HepG2 (cell line): ENCODE measurements around the gene CHIC2. TPM values are rescaled to one million over a fixed set of nuclear protein-coding genes. Genes with fewer than 3 reads are reported as not detected.

Source experiments
- ATAC-seq: fragments of 200-7000 bp; cut with Tn5 transposase; 3 replicates; pipeline ENCODE4 v1.9.1; 2020; ENCODE audit warnings: mild to moderate bottlenecking, moderate library complexity
- BruUV-seq: library from RNA; stranded (reverse); fragments of 400-500 nt; replicated peaks from 2 replicates; lab custom pipeline; 2021; lab: Mats Ljungman, UMichigan
- CTCF ChIA-PET: fragments of 300-600 bp; formaldehyde crosslinking; extraction: SDS; loops from one replicate; lab custom pipeline; 2021; ENCODE audit warnings: low total read pairs, inconsistent platforms, low intra/inter-chr PET ratio; lab: Yijun Ruan, JAX
- POLR2A ChIA-PET: fragments of 350-600 bp; sonication (Branson Sonifier 250); formaldehyde crosslinking; loops from one replicate; lab custom pipeline; 2020; ENCODE audit warnings: antibody characterized with exemption, inconsistent platforms; lab: Yijun Ruan, JAX
- DNase-seq: peaks from one replicate; pipeline ENCODE4 v3.0.0-alpha.2; 2015; ENCODE audit warnings: low spot score
- FAIRE-seq: peaks from 3 replicates; lab custom pipeline; 2011; peaks lifted over from hg19 to GRCh38; lab: Jason Lieb, UNC
- H2AFZ ChIP-seq: one replicate; pipeline ENCODE4 v1.6.1; 2011; ENCODE audit warnings: low read length, inconsistent platforms
- H3K27ac ChIP-seq: fragments of 300-600 bp; 3 replicates; pipeline ENCODE4 v1.8.0; 2011; ENCODE audit warnings: mixed run types, mild to moderate bottlenecking, mixed read lengths, low read length, inconsistent platforms; ENCODE audit not compliant: insufficient read depth; ENCODE audit errors: extremely low read length
- H3K27me3 ChIP-seq, 2 experiments: fragments of 200-600 bp in 1 of 2; 2 replicates in 1 of 2; 3 replicates in 1 of 2; pipeline versions ENCODE4 v1.6.0 to v1.8.0; 2011; ENCODE audit warnings: low read length in 2 of 2, mild to moderate bottlenecking in 2 of 2, moderate library complexity in 2 of 2, inconsistent platforms in 1 of 2; ENCODE audit not compliant: insufficient read depth in 2 of 2, control insufficient read depth in 1 of 2
- H3K36me3 ChIP-seq, 2 experiments: fragments of 200-600 bp in 1 of 2; replicated peaks in 1 of 2; 2 replicates in 1 of 2; 3 replicates in 1 of 2; pipeline versions ENCODE4 v1.5.1 to v1.8.0; 2011; ENCODE audit warnings: low read length in 2 of 2, inconsistent platforms in 1 of 2; ENCODE audit not compliant: insufficient read depth in 2 of 2, control insufficient read depth in 1 of 2
- H3K4me1 ChIP-seq: 2 replicates; pipeline ENCODE4 v1.5.1; 2012; ENCODE audit warnings: low read length, inconsistent platforms; ENCODE audit not compliant: insufficient read depth
- H3K4me2 ChIP-seq: 2 replicates; pipeline ENCODE4 v1.6.0; 2011; ENCODE audit warnings: low read depth, low read length, inconsistent platforms
- H3K4me3 ChIP-seq, 3 experiments: fragments of 200-600 bp in 1 of 3; sonication (generic), shearing (Covaris generic) in 1 of 3; replicated peaks in 1 of 3; 2 replicates each; pipeline ENCODE4 v1.5.1; 2011 to 2016; ENCODE audit warnings: low read length in 3 of 3, inconsistent platforms in 2 of 3, low read depth in 2 of 3, mild to moderate bottlenecking in 2 of 3, control low read depth in 1 of 3, mixed read lengths in 1 of 3; ENCODE audit not compliant: insufficient read depth in 1 of 3
- H3K79me2 ChIP-seq: one replicate; pipeline ENCODE4 v1.6.1; 2011; ENCODE audit warnings: low read length, inconsistent platforms; ENCODE audit not compliant: insufficient read depth
- H3K9ac ChIP-seq: 2 replicates; pipeline ENCODE4 v1.6.0; 2011; ENCODE audit warnings: mild to moderate bottlenecking, low read depth, low read length, inconsistent platforms; ENCODE audit not compliant: insufficient read depth
- H3K9me3 ChIP-seq: 2 replicates; pipeline ENCODE4 v1.5.1; 2012; ENCODE audit warnings: mild to moderate bottlenecking, low read length
- H4K20me1 ChIP-seq: 2 replicates; pipeline ENCODE4 v1.6.0; 2011; ENCODE audit warnings: inconsistent platforms, mild to moderate bottlenecking, low read length, moderate library complexity; ENCODE audit not compliant: insufficient read depth
- BORCS8-MEF2B ChIP-seq: sonication (generic); formaldehyde crosslinking; IDR thresholded peaks from 2 replicates; pipeline ENCODE4 v1.8.0; 2022; ENCODE audit warnings: mild to moderate bottlenecking, missing genetic modification reagents
- BRCA1 ChIP-seq: sonication (generic); formaldehyde crosslinking; IDR thresholded peaks from 2 replicates; pipeline ENCODE4 v1.4.0; 2020; ENCODE audit warnings: missing genetic modification reagents
- BRD4 ChIP-seq: sonication (generic); formaldehyde crosslinking; IDR thresholded peaks from 2 replicates; pipeline ENCODE4 v1.4.0; 2020; ENCODE audit warnings: missing genetic modification reagents
- DDIT3 ChIP-seq: sonication (generic); formaldehyde crosslinking; IDR thresholded peaks from 2 replicates; pipeline ENCODE4 v1.4.0; 2020; ENCODE audit warnings: mild to moderate bottlenecking, missing genetic modification reagents
- DNMT3B ChIP-seq: conservative IDR thresholded peaks from 2 replicates; pipeline ENCODE4 v1.6.1; 2016; ENCODE audit warnings: missing biosample characterization, control low read depth
- ELF3 ChIP-seq: IDR thresholded peaks from 2 replicates; pipeline ENCODE4 v1.6.1; 2016; ENCODE audit warnings: missing genetic modification reagents, missing compliant biosample characterization
- ETV5 ChIP-seq: IDR thresholded peaks from 2 replicates; pipeline ENCODE4 v1.6.1; 2018; ENCODE audit warnings: missing biosample characterization, missing genetic modification reagents, inconsistent platforms, borderline replicate concordance
- FOSL2 ChIP-seq: sonication (generic); formaldehyde crosslinking; IDR thresholded peaks from 2 replicates; pipeline ENCODE4 v1.4.0; 2020; ENCODE audit warnings: missing genetic modification reagents
- GATA4 ChIP-seq: sonication (generic); IDR thresholded peaks from 2 replicates; pipeline ENCODE4 v1.6.1; 2016; ENCODE audit warnings: antibody characterized with exemption, low read depth, borderline replicate concordance
- GATAD1 ChIP-seq: IDR thresholded peaks from 2 replicates; pipeline ENCODE4 v1.6.1; 2016; ENCODE audit warnings: missing genetic modification reagents, missing compliant biosample characterization
- HDAC1 ChIP-seq: sonication (generic); formaldehyde crosslinking; IDR thresholded peaks from 2 replicates; pipeline ENCODE4 v1.5.1; 2020; ENCODE audit warnings: mild to moderate bottlenecking, missing genetic modification reagents
- HOXA3 ChIP-seq: sonication (generic); formaldehyde crosslinking; IDR thresholded peaks from 2 replicates; pipeline ENCODE4 v1.5.0; 2020; ENCODE audit warnings: missing genetic modification reagents
- JDP2 ChIP-seq: sonication (generic); formaldehyde crosslinking; IDR thresholded peaks from 2 replicates; pipeline ENCODE4 v1.8.1; 2022; ENCODE audit warnings: missing genetic modification reagents, borderline replicate concordance
- JUND ChIP-seq: sonication (generic); formaldehyde crosslinking; IDR thresholded peaks from 2 replicates; pipeline ENCODE4 v1.8.0; 2022; ENCODE audit warnings: mild to moderate bottlenecking, missing genetic modification reagents
- KDM4B ChIP-seq: sonication (generic); formaldehyde crosslinking; IDR thresholded peaks from 2 replicates; pipeline ENCODE4 v1.4.0; 2020; ENCODE audit warnings: missing genetic modification reagents
- MED1 ChIP-seq: sonication (generic); formaldehyde crosslinking; IDR thresholded peaks from 2 replicates; pipeline ENCODE4 v1.4.0; 2020; ENCODE audit warnings: missing genetic modification reagents
- NCOA5 ChIP-seq: sonication (generic); formaldehyde crosslinking; IDR thresholded peaks from 2 replicates; pipeline ENCODE4 v1.4.0; 2020; ENCODE audit warnings: missing genetic modification reagents
- NFKB2 ChIP-seq: sonication (generic); formaldehyde crosslinking; IDR thresholded peaks from 2 replicates; pipeline ENCODE4 v1.4.0; 2020; ENCODE audit warnings: missing genetic modification reagents, borderline replicate concordance
- NR1H2 ChIP-seq: sonication (generic); formaldehyde crosslinking; IDR thresholded peaks from 2 replicates; pipeline ENCODE4 v1.8.1; 2022; ENCODE audit warnings: low read depth, missing genetic modification reagents, borderline replicate concordance
- RBFOX2 ChIP-seq: fragments of 200-400 bp; formaldehyde crosslinking; IDR thresholded peaks from 2 replicates; pipeline ENCODE4 v1.6.1; 2017; ENCODE audit warnings: low read depth, mild to moderate bottlenecking, low read length
- RNF219 ChIP-seq: sonication (generic); formaldehyde crosslinking; IDR thresholded peaks from 2 replicates; pipeline ENCODE4 v1.5.0; 2020; ENCODE audit warnings: mild to moderate bottlenecking, missing genetic modification reagents
- TARDBP ChIP-seq: sonication (generic); formaldehyde crosslinking; IDR thresholded peaks from 2 replicates; pipeline ENCODE4 v1.8.0; 2022; ENCODE audit warnings: mild to moderate bottlenecking, missing genetic modification reagents
- ZFAT ChIP-seq: sonication (generic); formaldehyde crosslinking; conservative IDR thresholded peaks from 2 replicates; pipeline ENCODE4 v1.8.1; 2023; ENCODE audit warnings: missing genetic modification reagents, inconsistent platforms
- ZFY ChIP-seq: sonication (generic); formaldehyde crosslinking; IDR thresholded peaks from 2 replicates; pipeline ENCODE4 v1.4.0; 2020; ENCODE audit warnings: missing genetic modification reagents
- ZMYM2 ChIP-seq: sonication (generic); formaldehyde crosslinking; IDR thresholded peaks from 2 replicates; pipeline ENCODE4 v1.8.0; 2022; ENCODE audit warnings: mild to moderate bottlenecking, missing genetic modification reagents
- ZNF382 ChIP-seq: sonication (generic); formaldehyde crosslinking; IDR thresholded peaks from 2 replicates; pipeline ENCODE4 v1.5.0; 2020; ENCODE audit warnings: missing genetic modification reagents, mild to moderate bottlenecking, borderline replicate concordance
- ZNF546 ChIP-seq: sonication (generic); formaldehyde crosslinking; conservative IDR thresholded peaks from 2 replicates; pipeline ENCODE4 v1.8.1; 2023; ENCODE audit warnings: mild to moderate bottlenecking, missing genetic modification reagents
- ZNF772 ChIP-seq: sonication (generic); formaldehyde crosslinking; IDR thresholded peaks from 2 replicates; pipeline ENCODE4 v1.5.0; 2020; ENCODE audit warnings: mild to moderate bottlenecking, missing genetic modification reagents
- WGBS: methylation state at CpG from one replicate; pipeline ENCODE4 v1.1.6; 2017; ENCODE audit warnings: low lambda C conversion rate; 5-methylcytosine and 5-hydroxymethylcytosine counted together
- in situ Hi-C: cut with HindIII; loops from 2 replicates; pipeline ENCODE4 v1.10.0; 2017; ENCODE audit warnings: low pct_unique_long_range_greater_than_20kb; ENCODE audit not compliant: extremely low pct_ligation_motif_present
- intact Hi-C: fragments of 100-400 bp; cut with micrococcal nuclease; formaldehyde crosslinking; loops from one replicate; pipeline ENCODE4 v1.10.0; 2022; ENCODE audit not compliant: unreplicated experiment
- polyA plus RNA-seq, 8 experiments: library from polyadenylated mRNA; depleted of rRNA in 3 of 8; stranded (reverse) in 7 of 8; unstranded in 1 of 8; fragments of >200 nt; fragmentation: Illumina TruSeq in 4 of 8; extraction: Trizol in 4 of 8; gene quantifications; 2 replicates each; pipeline versions ENCODE4 v1.2.1 to v1.2.3, GENCODE V29; 2011 to 2016; ENCODE audit warnings: low read depth in 4 of 8, missing spikeins in 1 of 8, mixed read lengths in 1 of 8; ENCODE audit not compliant: insufficient read depth in 1 of 8
- total RNA-seq, 5 experiments: library from RNA; depleted of rRNA; stranded (reverse); fragments of >200 nt; fragmentation: Illumina TruSeq; extraction: Trizol; gene quantifications; 2 replicates each; pipeline ENCODE4 v1.2.3, GENCODE V29; 2016; ENCODE audit warnings: low read depth in 1 of 5

The CHIC2 gene
- total and polyA plus RNA-seq, 2 of the 13 experiments (the other 11 are each of a cell fraction or from before 2014, with no cell fraction given), result 10.0 to 17.2 TPM

- in situ Hi-C loops, result no loop called here
- peaks cover 56% of the 10 kb centered on the region for H3K4me1 ChIP-seq
- H2AFZ ChIP-seq, result no peak overlapping the region
- H3K4me2 ChIP-seq, result peak overlapping the region; percentile 76
- CTCF ChIA-PET, result no interaction called here
- peaks cover 36% of the 10 kb centered on the region; the same call in 1 of the 2 replicates for H4K20me1 ChIP-seq
- FAIRE-seq, result no peak
- BruUV-seq, result no TSS peak
- peak overlapping the region; percentile 89 to 96 (median 95) for H3K4me3 ChIP-seq
- WGBS, result 3% methylated on average over 4 of the region's 4 CpGs
- H3K36me3 ChIP-seq, result no peaks in the 10 kb centered on the region
- peak overlapping the region; percentile 94 for H3K9ac ChIP-seq
- no peaks in the 10 kb centered on the region; a peak in 1 of 5 replicates for H3K27me3 ChIP-seq
- H3K9me3 ChIP-seq, result no peaks in the 10 kb centered on the region
- H3K79me2 ChIP-seq, result peaks cover 60% of the 10 kb centered on the region
- peak; percentile 4; the same call in 2 of the 3 replicates for ATAC-seq
- DNase-seq, result peak; percentile 52
- H3K27ac ChIP-seq, result peak overlapping the region; percentile 85
- POLR2A ChIA-PET, result interaction anchor here (1.3 to 2.5 kb wide), 3 partner anchors 9 to 28 kb away, joined by 4 to 18 read pairs (median 5); no protein-coding TSS in a partner anchor
- intact Hi-C loops, result loop anchor here (5.0 kb wide), 1 partner anchor 154 kb away; no protein-coding TSS in a partner anchor
- TF ChIP-seq ELF3 (CRISPR knock-in tag) (0 out of 2 replicates have a peak, but pooled peaks have one; percentile 32), ZMYM2 (CRISPR knock-in tag) (no peak), NFKB2 (CRISPR knock-in tag) (no peak), ZNF546 (CRISPR knock-in tag) (no peak), ETV5 (peak; percentile 38; the same call in 1 of the 2 replicates), FOSL2 (CRISPR knock-in tag) (no peak), NCOA5 (CRISPR knock-in tag) (no peak), JUND (CRISPR knock-in tag) (no peak), GATAD1 (no peak), ZNF382 (no peak), DDIT3 (CRISPR knock-in tag) (no peak), ZFAT (CRISPR knock-in tag) (no peak), RNF219 (CRISPR knock-in tag) (no peak), BRD4 (CRISPR knock-in tag) (no peak), MED1 (CRISPR knock-in tag) (no peak; the same call in 1 of the 2 replicates), ZFY (CRISPR knock-in tag) (no peak), BORCS8-MEF2B (CRISPR knock-in tag) (no peak), JDP2 (CRISPR knock-in tag) (no peak), HOXA3 (no peak), TARDBP (no peak), GATA4 (no peak), RBFOX2 (no peak), KDM4B (CRISPR knock-in tag) (no peak), BRCA1 (CRISPR knock-in tag) (no peak), ZNF772 (CRISPR knock-in tag) (no peak), HDAC1 (CRISPR knock-in tag) (0 out of 2 replicates have a peak, but pooled peaks have one; percentile 10), NR1H2 (no peak), DNMT3B (no peak)
These were observed 1.2 kb downstream of the CHIC2 start for GRCh38 chr4:54063229-54063628.
